HG02840 (cell line): ENCODE data around the gene TNNI3.

ENCODE experiments used
- ATAC-seq: cut with Tn5 transposase; IDR thresholded peaks from one replicate; pipeline ENCODE4 v1.9.1; 2021; ENCODE audit warnings: mild to moderate bottlenecking, moderate library complexity, moderate number of reproducible peaks; ENCODE audit not compliant: unreplicated experiment, low FRiP score

TNNI3 gene

DNA sequence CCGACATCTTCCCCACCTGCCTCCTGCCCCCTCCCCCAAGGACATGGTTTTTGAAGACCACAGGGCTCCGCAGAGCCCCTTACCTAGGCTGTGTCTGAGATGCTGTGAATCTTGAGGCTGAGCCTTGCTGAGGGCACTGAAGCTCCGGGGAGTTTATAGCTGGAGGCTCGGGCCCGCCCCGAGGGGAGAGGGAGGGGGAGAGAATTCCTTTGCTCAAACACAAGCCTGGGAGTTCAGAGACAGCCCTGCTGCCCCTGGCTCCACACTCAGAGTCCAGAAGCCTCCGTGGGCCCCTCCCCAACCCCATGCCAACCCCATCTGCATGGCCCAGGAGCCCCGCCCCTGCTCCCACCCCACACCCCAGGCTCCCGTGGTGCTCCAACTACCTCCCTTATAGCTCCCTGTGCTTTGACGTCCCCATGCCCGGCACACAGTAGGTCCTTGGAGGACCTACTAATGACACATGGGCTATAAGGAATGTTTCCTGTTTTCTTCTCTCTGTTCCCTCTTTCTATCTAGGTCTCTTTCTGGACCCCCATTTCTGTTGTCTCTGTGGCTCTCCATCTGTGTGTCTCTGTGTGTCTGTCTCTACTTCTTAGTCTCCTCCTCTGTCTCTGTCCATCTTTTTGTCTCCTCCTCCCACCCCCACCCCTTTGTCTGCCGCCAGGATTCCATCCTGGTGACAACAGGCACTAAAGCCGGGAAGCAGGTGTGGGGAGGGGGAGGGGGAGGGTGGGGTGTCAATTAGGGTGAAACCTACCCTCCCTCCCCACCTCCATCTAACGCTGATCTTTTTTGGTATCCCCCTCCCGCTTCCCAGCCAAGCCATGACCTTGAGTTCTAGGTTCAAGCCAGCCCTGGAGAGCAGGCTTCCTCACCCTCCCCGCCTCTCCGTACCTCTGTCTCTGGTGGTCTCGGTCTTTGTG is 8.2 kb downstream of the TNNI3 start, which contains the start of gene TNNT1:
Gene TNNT1 (minus strand): TSS at position 129 of the 926 bp plus-strand sequence. CDS start 2,049 bp downstream, outside the sequence.
- ATAC-seq = no peak

DNA sequence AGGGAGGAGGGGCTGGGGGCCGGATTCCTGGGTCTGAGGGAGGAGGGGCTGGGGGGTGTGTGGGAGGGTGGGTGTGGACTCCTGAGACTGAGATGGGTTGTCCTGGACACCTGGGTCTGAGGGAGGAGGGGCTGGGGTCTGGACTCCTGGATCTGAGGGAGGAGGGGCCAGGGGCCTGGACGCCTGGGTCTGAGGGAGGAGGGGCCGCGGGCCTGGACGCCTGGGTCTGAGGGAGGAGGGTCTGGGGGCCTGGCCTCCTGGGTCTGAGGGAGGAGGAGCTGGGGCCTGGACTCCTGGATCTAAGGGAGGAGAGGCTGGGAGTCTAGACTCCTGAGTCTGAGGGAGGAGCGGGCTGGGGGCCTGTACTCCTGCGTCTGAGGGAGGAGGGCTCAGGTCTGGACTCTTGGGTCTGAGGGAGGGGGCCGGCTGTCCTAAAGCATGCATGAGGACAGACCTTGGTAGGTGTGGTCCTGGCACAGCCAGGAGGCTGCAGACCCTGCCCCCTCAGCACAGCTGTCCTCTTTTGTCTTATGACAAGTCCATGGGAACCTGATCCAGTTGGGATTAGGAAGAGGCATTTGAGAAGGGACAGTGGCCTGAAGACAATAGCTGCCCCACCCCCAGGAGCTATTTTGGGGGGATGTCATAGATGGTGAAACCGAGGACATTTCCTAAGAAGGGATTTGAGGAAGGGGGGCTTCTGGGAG is 9.8 kb downstream of the TNNI3 start:
- no peak for ATAC-seq

DNA sequence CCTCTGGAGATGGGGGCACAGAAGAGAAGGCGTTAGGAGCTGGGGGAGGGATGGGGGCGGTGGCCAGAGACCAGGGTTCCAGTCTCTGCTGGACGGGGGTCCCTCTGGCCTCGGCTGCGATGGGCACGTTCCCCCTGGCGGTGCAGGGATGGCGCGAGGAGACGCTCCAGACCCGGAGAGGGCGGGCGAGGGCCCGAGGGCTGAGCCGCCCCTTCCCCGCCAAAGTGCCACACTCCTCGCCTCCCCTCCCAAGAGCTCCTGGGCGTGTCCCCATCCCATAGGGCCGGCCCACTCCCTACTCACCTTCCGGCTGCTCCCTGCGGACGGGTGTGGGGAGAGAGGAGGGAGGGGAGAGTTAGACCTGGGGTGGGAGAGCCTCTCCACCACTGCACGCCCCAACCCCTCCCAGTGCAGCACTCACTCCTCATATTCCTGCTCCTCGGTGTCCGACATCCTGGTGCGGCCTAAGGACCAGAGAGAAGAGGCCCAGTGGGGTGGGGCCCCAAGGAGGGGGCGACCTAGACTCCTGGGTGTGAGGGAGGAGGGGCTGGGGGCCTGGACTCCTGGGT is 10.7 kb downstream of the TNNI3 start:
- ATAC-seq = no peak

DNA sequence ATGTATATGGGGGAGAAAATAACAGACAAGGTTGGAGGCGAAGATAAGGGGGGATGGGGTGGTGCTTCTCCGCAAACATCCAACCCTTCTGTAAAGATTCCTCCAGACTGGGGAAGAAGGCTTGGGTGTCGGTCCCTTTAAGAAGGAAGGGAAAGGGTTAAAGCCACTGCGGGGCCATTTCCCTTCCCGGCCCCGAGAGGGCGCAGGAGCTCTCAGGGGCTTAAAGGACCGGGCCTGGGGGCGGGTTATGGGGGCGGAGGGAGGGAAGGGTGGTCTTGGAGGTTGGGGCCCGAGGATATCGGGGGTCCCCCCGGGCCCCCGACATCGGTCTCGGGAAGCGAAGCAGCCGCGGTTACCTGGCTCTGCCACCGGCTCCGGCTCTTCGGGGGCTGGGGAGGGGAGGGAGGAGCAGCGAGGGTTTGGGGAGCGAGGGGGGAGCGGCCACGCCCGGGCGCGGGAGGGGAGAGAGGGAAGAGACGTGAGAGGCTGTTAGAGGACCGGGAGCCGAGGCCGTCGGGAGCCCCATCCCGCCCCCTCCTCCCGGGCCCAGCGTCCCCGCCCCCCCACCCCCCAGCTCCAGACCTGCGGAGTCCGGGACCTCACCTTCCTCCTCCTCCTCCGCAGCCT is 11.3 kb downstream of the TNNI3 start:
- ATAC-seq = no peak

DNA sequence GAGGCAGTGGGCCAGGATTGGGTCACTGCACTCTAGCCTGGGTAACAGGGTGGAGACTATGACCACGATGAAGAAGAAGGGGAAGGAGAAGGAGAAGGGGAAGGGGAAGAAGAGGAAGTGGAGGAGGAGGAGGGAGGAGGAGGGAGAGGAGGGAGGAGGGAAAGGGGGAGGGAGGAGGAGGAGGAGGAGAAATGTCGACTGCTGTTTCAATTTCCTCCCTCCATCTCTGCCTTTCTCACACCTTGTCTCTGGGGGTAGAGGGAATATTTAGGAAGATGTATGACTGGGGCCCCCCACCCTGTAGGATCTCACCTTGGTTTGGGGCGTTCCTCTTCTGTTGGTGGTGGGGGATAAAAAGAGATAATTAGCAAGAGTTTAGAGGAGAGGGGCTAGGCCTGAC is 12.3 kb downstream of the TNNI3 start:
- ATAC-seq = no peak

DNA sequence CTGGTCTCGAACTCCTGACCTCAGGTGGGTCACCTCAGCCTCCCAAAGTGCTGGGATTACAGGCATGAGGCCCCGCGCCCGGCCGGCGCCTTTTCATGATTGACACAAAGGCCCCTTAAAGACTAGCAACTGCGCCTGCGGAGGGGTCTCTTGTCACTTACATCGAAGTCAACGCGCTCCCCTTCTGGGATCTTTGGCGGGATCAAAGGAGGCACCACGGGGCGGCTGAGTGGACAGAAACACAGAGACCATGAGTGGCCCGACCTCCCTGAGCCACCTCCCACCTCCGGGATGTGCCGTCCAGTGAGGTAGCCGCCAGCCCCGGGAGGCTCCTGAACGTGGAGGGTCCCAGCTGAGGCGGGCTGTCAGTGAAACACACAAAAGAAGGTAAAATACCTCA is 15.8 kb downstream of the TNNI3 start:
- no peak for ATAC-seq

DNA sequence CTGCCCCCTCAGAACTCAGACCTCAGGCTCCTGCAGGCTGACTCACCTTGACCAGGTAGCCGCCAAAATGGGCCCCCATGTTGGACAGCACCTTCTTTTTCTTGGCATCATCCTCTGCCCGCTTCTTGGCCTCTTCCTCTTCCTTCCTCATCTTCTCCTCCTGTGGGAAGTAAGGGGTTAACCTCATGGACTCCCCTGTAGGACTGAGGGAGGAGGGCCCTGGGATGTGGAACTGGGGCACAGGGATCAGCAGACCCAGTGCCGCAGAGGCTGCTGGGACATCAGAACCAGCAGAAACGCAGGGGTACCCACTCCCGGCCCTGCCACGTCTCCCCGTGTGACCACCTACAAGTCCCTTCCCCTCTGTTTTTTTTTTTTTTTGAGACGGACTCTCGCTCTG is 19.6 kb downstream of the TNNI3 start:
- ATAC-seq = no peak

DNA sequence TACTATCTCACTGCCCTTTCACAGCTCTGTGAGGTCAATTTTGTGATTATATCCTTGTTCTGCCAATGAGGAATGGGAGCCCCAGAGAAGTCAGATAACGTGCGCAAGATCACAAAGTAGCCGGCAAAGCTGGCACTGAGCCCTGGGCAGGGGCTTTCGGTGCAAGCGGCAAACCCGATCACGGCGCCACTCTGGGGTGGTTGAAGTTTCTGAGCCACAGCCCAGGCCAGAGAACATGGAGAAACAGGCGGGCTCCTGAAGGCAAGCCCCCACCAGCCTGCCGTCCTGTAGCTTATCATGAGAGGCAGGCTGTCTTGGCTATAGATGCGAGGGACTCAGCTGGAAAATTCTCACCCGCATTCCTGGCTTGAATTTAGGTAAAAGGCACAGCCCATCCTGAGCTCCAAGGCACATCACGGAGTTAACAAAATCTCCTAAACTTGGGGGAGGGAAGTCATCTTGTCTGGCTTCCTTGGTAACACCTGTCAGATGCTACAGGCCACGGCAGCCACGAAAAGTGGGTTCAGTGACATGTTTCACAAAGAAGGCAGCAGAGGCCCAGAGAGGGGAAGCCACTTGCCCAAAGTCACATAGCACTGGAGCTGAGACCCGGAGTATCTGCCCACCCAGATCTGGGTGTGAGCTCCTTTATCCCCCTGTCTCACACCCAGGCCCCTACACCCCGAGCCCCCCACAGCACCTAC is 21.0 kb downstream of the TNNI3 start:
- no peak for ATAC-seq

DNA sequence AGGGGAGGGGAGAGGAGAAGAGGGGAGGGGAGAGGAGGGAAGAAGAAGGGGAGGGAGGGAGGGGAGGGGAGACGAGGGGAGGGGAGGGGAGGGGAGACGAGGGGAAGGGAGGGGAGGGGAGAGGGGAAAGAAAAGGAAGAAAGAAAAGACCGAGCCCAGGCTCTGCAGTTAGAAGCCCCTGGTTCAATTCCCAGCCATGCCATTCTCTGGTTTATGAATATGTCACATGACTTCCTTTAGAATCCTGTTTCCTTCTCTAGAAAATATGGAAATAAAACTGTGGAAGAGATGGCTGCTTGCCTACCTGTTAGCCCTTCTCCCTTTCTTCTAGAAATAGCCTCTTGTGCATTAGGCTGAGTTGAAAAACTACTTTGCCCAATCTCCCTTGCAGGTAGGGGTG is 22.8 kb downstream of the TNNI3 start:
- ATAC-seq = no peak

DNA sequence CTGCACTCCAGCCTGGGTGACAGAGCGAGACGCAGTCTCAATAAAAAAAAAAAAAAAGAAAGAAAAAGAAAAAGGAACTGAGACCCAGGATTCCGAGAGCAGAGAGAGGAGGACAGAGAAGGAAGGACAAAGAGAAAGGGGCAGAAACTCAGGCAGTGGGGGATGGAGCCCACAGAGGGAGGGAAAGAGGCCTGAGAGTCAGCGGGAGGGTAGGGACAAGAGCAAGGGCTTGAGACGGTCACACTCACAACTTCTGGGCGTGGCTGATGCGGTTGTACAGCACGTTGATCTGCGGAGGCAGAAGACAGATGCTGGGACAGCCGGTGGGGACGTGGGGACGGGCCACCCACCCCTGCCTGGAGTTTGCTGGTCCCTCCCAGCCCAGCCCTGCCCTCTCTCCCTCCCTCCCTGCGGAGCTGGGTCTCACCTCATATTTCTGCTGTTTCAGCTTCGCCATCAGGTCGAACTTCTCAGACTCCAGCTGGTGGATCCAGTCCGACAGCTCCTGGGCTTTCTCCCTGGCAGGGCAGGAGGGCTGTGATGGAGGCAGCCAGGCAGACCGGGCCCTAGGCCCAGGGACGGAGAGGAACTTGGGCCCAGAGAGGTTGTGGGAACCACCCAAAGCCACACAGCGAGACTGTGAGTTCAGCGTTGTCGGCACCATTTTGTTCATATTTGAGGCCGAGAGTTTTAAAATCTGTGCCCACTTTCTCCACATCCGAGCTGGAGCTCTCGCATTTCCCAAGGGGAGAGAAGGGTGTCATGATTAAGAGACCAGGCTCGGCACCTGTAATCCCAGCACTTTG is 23.7 kb downstream of the TNNI3 start:
- ATAC-seq = no peak

DNA sequence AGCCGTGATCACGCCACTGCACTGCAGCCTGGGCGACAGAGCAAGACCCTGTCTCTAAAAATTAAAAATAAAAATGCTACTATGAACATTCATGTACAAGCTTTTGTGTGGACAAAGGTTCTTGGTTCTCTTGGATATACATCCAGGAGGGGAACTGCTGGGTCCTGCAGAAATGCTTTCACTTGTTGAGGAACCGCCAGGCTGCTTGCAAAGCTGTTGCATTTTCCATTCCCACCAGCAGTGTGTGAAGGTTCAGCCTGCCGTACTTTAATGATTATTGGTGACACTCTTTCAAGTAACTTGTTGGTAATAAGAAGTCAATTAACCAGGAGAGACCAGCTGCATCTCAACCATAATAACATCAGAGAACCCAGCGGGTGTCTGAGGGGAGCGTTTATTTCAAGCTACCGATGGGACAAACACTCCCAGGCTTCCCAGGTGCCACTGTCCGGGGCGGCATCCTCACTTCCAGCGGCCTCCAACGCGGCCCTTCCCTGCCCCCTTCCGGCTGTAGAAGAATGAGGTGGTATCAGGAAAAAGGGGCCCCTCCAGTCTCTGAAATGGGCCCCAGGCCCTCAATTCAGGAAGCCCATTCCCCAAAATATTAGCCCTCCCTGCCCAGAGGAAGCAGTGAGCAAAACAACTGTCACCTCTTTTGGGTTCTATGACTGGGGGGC is 24.9 kb downstream of the TNNI3 start:
- no peak for ATAC-seq

DNA sequence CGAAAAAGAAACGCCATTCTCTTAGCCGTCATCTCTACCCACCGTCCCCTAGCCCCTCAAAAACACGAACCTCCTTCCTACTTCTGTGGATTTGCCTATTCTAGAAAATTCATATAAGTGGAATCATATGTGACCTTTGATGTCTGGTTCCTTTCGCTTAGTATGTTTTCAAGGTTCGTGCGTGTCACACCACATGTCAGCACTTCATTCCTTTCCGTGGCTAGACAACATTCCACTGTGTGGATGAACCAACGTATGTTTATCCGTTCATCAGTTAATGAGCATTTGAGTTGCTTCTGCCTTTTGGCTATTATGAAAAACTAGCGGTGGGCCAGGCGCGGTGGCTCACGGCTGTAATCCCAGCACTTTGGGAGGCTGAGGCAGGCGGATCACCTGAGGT is 26.1 kb downstream of the TNNI3 start:
- ATAC-seq = no peak

DNA sequence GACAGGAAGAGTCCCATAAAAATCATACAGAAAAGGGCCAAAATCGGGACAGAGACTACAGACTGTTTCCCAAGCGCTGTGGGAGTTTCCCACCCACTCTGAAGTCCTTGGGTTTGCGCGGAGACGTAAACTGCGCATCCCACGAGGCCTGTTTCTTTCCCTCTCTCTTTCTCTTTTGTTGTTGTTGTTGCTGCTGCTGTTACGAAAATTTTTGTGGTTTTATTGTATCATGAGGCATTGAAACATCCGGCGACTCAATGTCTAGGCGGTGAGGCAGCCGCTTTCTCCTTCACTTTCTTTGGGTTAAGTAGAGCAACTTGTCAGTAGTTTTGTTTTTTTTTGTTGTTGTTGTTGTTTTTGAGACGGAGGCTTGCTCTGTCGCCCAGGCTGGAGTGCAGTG is 38.5 kb downstream of the TNNI3 start:
- ATAC-seq = no peak

DNA sequence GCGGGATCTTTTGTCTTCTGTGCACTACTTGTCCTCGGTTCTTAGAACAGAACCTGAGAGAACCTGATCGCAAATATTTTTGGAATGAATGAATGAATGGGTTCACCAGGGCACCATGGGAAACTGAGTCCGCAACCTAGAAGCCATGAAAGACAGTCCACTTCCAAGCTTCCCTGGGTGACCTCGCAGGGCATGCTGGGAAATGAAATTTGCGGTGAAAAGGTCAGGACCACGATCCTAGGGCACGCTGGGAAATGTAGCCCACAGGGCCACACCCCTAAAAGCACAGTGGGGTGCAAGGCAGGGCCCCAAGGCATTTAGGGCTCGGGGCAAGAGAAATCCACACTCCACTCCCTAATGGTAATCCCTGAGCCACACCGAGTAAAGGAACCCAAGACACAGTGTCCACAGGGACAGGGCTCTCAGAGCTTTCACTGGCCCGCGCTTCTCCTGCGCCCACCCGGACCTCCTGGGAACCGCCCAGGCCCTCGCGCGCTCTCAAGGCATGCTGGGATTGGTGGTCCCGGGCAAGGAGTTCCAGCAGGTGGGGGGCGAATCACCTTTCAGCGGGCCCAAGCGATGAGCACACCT is 39.0 kb downstream of the TNNI3 start:
- ATAC-seq = no peak

DNA sequence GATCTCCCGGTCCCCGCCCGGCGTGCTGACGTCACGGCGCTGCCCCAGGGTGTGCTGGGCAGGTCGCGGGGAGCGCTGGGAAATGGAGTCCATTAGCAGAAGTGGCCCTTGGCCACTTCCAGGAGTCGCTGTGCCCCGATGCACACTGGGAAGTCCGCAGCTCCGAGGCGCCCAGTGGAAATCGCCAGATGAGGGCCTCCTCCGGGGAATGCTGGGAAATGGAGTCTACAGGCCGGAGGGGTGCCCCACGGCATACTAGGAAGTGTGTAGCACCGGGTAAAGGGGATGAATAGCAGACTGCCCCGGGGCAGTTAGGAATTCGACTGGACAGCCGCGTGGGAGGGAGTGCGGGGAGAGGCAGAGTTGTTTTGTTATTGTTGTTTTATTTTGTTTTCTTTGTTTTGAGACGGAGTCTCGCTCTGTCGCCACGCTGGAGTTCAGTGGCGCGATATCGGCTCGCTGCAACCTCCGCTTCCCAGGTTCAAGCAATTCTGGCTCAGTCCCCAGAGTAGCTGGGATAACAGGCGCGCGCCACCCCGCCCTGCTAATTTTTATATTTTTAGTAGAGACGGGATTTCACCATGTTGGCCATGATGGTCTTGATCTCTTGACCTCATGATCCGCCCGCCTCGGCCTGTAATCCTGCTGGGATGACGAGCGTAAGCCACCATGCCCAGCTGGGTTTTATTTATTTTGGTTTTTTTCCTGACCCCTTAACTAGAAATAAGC is 39.7 kb downstream of the TNNI3 start:
- ATAC-seq = peak; percentile 78

DNA sequence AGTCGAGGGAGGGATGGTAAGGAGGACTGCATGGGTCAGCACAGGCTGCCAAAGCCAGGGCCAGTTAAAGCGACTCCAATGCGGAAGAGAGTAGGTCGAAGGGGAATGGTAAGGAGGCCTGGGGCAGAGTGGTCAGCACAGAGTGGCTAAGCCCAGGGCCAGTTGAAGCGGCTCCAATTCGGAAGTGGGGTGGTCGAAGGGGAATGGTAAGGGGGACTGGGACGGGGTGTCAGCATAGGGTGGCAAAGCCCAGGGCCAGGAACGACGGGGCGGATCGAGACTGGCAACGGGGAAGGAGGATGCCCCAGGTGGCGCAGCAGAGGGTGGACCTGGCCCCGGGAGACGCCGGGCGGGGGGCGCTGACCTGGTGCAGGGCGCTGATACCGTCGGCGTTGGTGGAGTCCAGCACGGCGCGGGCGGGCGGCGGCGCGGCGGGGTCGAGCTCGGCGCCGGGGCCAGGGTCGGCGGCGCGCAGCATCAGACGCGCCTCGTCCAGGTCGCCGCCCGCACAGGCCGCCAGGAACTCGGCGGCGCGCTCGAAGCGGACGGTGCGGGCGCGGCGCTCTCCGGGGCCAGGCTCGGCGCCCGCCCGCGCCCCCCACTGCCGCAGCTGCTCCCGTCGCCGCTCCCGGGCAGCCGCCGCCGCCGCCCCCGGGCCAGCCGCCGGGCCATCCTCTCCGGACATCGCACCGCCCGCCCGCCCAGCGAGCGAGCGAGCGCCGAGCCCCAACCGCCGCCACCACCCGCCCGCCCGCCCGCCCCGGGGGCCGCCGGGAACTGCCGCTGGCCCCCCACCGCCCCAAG is 40.5 kb downstream of the TNNI3 start, which contains the start of gene PPP1R12C:
Gene PPP1R12C (minus strand): TSS at position 779 of the 804 bp plus-strand sequence. CDS start 94 bp downstream, at position 685.
- ATAC-seq = peak; percentile 2
